HG02973 (cell line): ENCODE measurements around the gene ACOT4.
"Not testable (repeated sequence)": the region's sequence is repeated elsewhere in the genome, so short reads cannot be mapped to it uniquely, and the experiment has no call there.

Source experiments
- ATAC-seq: cut with Tn5 transposase; IDR thresholded peaks from one replicate; pipeline ENCODE4 v1.9.1; 2021; ENCODE audit warnings: moderate library complexity; ENCODE audit not compliant: unreplicated experiment

The ACOT4 gene

DNA sequence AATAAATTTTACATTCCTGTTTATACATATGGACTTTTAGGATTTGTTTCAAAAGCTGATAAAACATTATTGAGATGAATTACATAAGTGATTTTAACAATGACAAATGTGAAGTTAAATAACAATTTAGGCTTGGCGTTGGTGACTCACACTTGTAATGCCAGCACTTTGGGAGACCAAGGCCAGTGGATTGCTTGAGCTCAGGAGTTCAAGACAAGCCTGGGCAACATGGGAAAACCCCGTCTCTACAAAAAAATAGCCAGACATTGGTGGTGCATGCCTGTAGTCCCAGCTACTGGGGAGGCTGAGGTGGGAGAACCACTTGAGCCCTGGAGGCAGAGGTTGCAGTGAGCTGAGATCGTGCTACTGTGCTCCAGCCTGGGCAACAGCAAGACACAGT is 15.3 kb upstream of the ACOT4 start:
- no peak for ATAC-seq

- not testable (repeated sequence) for ATAC-seq
These were observed 14.5 kb upstream of the ACOT4 start for GRCh38 chr14:73577214-73577613.

GRCh38 chr14:73582102-73582979 is 9.3 kb upstream of the ACOT4 start:
- ATAC-seq: not testable (repeated sequence)

DNA sequence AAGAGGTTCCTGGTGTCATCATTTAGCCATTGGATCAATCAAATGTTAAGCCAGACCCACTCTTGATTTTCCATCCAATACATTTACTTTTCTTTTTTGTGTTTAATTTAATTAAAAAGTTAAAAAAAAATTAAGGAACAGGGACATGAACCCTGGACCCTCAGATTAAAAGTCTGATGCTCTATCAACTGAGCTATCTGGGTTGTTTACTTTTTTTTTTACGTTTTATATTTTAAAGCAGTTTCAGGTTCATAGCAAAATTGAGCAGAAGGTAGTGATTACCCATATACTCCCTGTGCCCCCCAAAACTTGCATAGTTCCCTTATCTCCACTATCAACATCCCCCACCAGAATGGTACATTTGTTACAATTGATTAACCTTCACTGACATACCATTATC is 3.0 kb upstream of the ACOT4 start:
- no peak for ATAC-seq

DNA sequence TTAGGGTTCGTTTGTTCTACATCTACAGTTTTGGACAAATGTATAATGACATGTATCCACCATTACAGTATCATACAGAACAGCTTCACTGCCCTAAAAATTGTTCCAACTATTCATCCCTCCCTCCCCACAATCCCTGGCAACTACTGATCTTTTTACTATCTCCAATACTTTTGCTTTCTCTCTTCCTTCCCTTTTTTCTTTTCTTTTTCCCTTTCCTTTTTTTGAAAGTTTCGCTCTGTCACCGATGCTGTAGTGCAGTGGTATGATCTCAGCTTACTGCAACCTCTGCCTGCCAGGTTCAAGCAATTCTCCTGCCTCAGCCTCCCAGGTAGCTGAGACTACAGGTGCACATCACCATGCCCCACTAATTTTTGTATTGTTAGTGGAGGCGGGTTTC is 2.6 kb upstream of the ACOT4 start:
- ATAC-seq: no peak

- ATAC-seq: not testable (repeated sequence)
These were observed 1.0 kb upstream of the ACOT4 start for GRCh38 chr14:73590673-73591004.

DNA sequence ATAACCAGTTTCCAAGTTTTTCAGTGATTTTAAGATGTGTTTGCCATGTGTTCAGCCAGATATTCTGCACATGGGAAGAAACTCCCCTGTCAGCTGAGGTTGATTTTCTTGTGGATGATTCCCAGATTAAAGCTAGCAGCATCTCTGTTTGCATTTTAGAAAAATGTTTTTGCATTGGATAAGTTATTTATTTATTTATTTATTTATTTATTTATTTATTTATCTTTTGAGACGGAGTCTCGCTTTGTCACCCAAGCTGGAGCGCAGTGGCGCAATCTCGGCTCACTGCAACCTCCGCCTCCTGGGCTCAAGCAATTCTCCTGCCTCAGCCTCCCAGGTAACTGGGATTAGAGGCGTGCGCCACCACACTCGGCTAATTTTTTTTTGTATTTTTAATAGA is 2.8 kb downstream of the ACOT4 start:
- ATAC-seq: no peak

- no peak for ATAC-seq
These were observed 7.8 kb downstream of the ACOT4 start for GRCh38 chr14:73599499-73599898.

DNA sequence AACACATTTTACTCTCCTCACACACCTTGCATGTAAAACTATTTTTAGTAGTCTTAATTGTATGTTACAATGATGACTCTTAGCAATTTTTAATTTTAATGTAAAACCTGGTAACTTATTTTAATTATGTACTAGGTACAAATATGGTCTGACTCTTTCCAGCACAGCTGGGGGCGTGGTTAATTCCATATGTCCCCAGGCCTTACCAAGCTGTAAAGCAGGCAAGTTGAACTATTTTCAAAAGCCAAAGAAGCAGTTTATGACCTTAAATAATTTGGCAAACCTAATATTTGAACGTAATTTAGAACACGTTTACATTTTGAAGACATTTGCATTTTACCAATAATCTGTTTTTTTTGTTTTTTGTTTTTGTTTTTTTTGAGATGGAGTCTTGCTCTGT is 11.3 kb downstream of the ACOT4 start:
- ATAC-seq: no peak

DNA sequence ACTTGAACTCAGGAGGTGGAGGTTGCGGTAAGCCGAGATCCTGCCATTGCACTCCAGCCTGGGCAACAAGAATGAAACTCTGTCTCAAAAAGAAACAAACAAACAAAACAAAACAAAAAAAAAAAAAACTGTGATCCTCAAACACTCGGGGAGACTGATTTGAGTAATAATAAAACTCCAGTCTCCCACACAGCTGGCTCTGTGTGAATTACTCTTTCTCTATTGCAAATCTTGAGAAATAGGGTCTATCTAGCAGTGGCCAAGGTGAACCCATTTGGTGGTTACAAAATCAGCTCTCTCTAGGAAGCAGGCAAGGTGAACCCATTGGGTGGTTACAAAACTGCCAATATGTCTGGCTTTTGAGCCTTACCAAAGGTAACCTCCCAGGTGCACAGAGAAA is 14.6 kb downstream of the ACOT4 start:
- ATAC-seq: no peak

GRCh38 chr14:73607241-73607640 is 15.6 kb downstream of the ACOT4 start:
- no peak for ATAC-seq

DNA sequence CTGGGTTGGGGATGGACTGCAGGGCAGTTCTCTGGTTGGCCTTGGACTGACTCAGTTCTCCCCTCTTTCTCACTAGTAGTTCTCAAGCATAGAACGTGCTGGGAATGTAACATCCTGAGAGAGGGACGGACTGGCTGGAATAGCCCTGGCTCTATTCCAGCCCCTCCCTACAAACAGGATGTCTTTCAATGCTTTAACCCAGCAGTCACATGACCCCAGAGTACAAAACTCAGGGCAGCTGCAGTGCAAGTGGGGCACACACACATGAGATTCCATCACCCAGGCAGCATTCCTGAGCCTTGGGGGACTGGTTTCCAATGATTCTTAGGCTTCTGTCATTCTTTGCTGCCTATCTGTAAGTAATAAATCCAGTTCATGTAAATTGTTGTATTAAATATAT is 19.0 kb downstream of the ACOT4 start:
- ATAC-seq: no peak

GRCh38 chr14:73612339-73613045 is 20.8 kb downstream of the ACOT4 start, which contains the start of gene ACOT6:
Gene ACOT6 (plus strand): TSS chr14:73612517. CDS start chr14:73612572, 55 bp downstream.
- peak; percentile 58 for ATAC-seq

DNA sequence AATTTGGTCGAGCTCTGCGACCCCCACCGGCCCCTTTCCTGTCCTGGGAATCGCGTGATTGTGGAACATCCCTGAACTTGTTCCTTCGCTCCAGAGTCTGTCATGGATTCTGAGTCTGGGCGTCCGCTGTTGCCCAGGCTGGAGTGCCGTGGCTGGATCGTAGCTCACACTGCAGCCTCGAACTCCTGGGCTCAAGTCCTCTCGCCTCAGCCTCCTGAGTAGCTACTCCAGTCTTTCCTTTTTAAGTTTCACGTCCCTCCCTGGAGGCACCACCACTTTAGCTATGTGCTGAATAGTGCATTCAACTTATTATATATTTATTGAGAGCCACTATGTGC is 21.3 kb downstream of the ACOT4 start:
- no peak for ATAC-seq

GRCh38 chr14:73613419-73613963 is 21.8 kb downstream of the ACOT4 start:
- ATAC-seq: no peak

DNA sequence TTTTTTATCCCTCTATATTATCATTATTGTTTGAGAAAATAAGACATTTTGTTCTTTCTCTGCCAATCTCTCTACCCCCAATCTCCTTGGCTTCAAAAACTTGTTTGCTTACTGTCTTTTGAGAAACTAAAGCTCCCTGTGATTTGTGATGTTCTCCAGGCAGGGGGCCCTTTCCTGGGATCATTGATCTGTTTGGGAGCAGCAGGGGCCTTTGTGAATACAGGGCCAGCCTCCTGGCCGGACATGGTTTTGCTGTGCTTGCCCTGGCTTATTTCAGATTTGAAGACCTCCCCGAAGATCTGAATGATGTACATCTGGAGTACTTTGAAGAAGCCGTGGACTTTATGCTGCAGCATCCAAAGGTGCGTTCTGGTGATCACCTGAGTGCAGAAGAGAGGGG is 25.2 kb downstream of the ACOT4 start:
- no peak for ATAC-seq

DNA sequence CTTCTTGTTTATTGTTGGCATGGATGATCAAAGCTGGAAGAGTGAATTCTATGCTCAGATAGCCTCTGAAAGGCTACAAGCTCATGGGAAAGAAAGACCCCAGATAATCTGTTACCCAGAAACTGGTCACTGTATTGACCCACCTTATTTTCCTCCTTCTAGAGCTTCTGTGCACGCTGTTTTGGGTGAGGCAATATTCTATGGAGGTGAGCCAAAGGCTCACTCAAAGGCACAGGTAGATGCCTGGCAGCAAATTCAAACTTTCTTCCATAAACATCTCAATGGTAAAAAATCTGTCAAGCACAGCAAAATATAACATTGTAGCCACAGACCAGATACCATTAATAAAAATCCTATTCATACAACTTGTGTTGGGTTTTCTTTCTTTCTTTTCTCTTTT is 27.9 kb downstream of the ACOT4 start:
- ATAC-seq: no peak

DNA sequence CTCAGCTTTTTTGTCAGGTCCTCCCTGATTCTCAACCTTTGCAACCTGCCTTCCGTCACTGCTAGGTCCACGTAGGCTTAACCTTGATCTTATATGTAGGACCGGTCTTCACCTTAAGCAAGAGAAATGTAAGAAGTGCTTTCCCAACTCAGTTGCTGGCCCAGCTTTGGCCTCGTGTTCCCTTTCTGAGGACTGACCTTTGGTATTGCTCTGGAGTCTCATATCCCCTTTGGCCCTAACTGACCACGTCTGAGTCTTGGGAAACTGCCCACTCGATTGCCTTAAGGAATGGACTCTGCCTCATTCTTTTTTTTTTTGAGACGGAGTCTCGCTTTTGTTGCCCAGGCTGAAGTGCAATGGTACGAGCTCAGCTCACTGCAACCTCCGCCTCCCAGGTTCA is 28.6 kb downstream of the ACOT4 start:
- no peak for ATAC-seq

DNA sequence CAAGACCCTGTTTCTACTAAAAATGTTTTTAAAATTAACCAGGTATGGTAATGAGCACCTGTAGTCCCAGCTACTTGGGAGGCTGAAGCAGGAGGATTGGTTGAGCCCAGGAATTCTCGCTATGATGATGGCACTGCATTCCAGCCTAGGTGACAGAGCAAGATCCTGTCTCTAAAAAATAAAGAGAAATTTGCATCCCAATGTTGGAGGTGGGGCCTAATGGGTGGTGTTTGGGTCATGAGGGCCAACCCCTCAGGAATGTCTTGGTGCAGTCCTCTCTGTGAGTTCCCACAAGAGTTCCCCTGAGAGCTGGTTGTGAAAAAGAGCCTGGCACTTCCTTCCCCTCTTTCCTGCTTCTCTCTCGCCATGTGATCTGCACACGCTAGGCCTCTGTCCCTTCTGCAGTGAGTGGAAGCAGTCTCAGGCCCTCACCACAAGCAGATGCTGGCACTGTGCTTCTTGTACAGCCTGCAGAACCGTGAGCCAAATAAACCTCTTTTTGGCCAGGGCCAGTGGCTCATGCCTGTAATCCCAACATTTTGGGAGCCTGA is 31.9 kb downstream of the ACOT4 start:
- ATAC-seq: no peak

GRCh38 chr14:73625706-73626105 is 34.0 kb downstream of the ACOT4 start:
- no peak for ATAC-seq

GRCh38 chr14:73627151-73627558 is 35.5 kb downstream of the ACOT4 start:
- no peak for ATAC-seq
